Measurements from ENCODE around the gene PCMTD2. TPM values are rescaled to one million over a fixed set of nuclear protein-coding genes. Genes with fewer than 3 reads are reported as not detected.

PCMTD2 gene
- total RNA-seq, 1 experiment from 2014 or later, result 45.7 TPM

DNA sequence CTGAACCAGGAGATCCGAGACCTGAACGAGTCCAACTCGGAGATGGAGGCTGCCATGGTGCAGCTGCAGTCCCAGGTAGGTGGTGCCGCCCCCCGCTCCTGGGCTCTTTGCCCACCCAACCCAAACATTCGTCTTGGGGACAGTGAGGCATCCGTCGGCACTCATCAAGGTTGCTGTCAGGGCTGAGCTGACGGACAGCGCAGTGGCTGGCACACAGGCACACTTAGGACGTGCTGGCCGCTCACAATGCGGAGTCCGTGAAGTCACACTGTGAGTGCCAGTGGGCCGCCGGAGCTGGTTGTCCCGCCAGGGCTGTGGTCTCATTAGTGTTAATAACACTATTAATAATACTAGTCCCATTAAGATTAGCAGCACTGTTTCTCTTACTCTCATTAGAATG lies 18.2 kb upstream of the PCMTD2 start:
- TF ChIP-seq, protein P1, sequence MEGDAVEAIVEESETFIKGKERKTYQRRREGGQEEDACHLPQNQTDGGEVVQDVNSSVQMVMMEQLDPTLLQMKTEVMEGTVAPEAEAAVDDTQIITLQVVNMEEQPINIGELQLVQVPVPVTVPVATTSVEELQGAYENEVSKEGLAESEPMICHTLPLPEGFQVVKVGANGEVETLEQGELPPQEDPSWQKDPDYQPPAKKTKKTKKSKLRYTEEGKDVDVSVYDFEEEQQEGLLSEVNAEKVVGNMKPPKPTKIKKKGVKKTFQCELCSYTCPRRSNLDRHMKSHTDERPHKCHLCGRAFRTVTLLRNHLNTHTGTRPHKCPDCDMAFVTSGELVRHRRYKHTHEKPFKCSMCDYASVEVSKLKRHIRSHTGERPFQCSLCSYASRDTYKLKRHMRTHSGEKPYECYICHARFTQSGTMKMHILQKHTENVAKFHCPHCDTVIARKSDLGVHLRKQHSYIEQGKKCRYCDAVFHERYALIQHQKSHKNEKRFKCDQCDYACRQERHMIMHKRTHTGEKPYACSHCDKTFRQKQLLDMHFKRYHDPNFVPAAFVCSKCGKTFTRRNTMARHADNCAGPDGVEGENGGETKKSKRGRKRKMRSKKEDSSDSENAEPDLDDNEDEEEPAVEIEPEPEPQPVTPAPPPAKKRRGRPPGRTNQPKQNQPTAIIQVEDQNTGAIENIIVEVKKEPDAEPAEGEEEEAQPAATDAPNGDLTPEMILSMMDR (conservative IDR thresholded peaks at IDR 0.05; ENCODE audit: low read depth, low read length), result no peak
- TF ChIP-seq EZH2 (IDR thresholded peaks at IDR 0.05; ENCODE audit: low read length, unreplicated experiment) (no peak), EZH2phosphoT487 (IDR thresholded peaks at IDR 0.05; ENCODE audit: borderline replicate concordance, low read length) (no peak)
- no peaks in the 10 kb centered on the region for H3K9me2 ChIP-seq (replicated peaks; ENCODE audit: low read length)
- H3K4me2 ChIP-seq (ENCODE audit: low read length), result no peak overlapping the region
- no peak for DNase-seq
- H3K79me2 ChIP-seq (ENCODE audit: low read length), result no peaks in the 10 kb centered on the region
- ChIA-PET POLR2A (ENCODE audit: unreplicated experiment) (no interaction called here), CTCF (no interaction called here)
- no peak overlapping the region for H3K4me3 ChIP-seq (ENCODE audit: low read length)
- no peaks in the 10 kb centered on the region for H3F3A ChIP-seq (ENCODE audit: low read length, unreplicated experiment)
- BruUV-seq (replicated peaks), result no TSS peak
- no peak for ATAC-seq
- H3K36me3 ChIP-seq (ENCODE audit: low read depth, low read length), result no peaks in the 10 kb centered on the region
- no peaks in the 10 kb centered on the region for H3K9me3 ChIP-seq (ENCODE audit: low read length)
- intact Hi-C loops (cut with micrococcal nuclease), result no loop called here
- H3K27ac ChIP-seq (ENCODE audit: low read length), result no peak overlapping the region
- H2AFZ ChIP-seq (ENCODE audit: low read length), result no peak overlapping the region
- no peaks in the 10 kb centered on the region for H3K4me1 ChIP-seq (ENCODE audit: insufficient read depth, low read length)
- no peaks in the 10 kb centered on the region for H4K20me1 ChIP-seq (ENCODE audit: low read length)
- H3K27me3 ChIP-seq (ENCODE audit: low read length), result peaks cover 6% of the 10 kb centered on the region; the same call in 1 of the 2 replicates
- no peak overlapping the region for H3K9ac ChIP-seq (ENCODE audit: low read length)

GRCh38 chr20:64238115-64238825 lies 17.3 kb upstream of the PCMTD2 start:
- DNase-seq (no peak), ATAC-seq (no peak; the same call in 1 of the 2 replicates)
- ChIA-PET CTCF (no interaction called here), POLR2A (ENCODE audit: unreplicated experiment) (no interaction called here)
- Histone ChIP-seq H3K4me2 (ENCODE audit: low read length) (no peak overlapping the region), H3K9me3 (ENCODE audit: low read length) (no peaks in the 10 kb centered on the region), H3K4me1 (ENCODE audit: insufficient read depth, low read length) (no peaks in the 10 kb centered on the region), H3K27me3 (ENCODE audit: low read length) (peaks cover 15% of the 10 kb centered on the region; the same call in 1 of the 2 replicates), H3K79me2 (ENCODE audit: low read length) (no peaks in the 10 kb centered on the region), H3K4me3 (ENCODE audit: low read length) (no peak overlapping the region), H2AFZ (ENCODE audit: low read length) (no peak overlapping the region), H3K9ac (ENCODE audit: low read length) (no peak overlapping the region), H4K20me1 (ENCODE audit: low read length) (no peaks in the 10 kb centered on the region), H3K36me3 (ENCODE audit: low read depth, low read length) (no peaks in the 10 kb centered on the region), H3K9me2 (replicated peaks; ENCODE audit: low read length) (no peaks in the 10 kb centered on the region), H3F3A (ENCODE audit: low read length, unreplicated experiment) (no peaks in the 10 kb centered on the region), H3K27ac (ENCODE audit: low read length) (no peak overlapping the region)
- BruUV-seq (replicated peaks), result no TSS peak
- TF ChIP-seq EZH2phosphoT487 (IDR thresholded peaks at IDR 0.05; ENCODE audit: borderline replicate concordance, low read length), result no peak
- no peak for TF ChIP-seq EZH2 (IDR thresholded peaks at IDR 0.05; ENCODE audit: low read length, unreplicated experiment)
- TF ChIP-seq, protein P1 (conservative IDR thresholded peaks at IDR 0.05; ENCODE audit: low read depth, low read length), result no peak
- intact Hi-C loops (cut with micrococcal nuclease), result no loop called here

DNA sequence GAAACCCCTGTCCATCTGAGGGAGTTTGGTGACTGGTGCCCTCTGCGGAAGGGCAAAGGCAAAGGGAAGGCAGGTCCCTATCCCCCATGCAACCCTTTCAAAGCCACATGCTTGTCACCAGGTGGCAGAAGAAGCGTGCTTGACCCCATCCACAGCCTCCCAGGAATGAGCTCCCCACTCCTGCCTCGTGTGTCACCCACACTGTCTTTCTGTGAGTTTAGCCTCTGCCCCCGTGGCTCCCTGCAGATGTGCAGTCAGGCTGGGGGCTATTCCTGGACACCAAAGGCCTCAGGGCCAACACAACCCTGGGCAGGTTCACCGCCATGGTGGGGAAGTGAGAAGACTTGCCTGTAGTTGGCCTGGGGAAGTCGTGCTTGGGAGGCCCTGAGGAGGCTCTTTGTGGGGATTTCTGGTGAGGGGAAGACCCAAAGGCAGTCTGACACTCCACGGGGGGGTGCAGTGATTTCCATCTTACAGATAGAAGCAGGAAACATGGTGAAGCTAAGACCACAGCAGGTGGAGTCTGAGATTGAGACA lies 16.6 kb upstream of the PCMTD2 start:
- TF ChIP-seq, protein P1 (conservative IDR thresholded peaks at IDR 0.05; ENCODE audit: low read depth, low read length), result no peak
- TF ChIP-seq EZH2 (IDR thresholded peaks at IDR 0.05; ENCODE audit: low read length, unreplicated experiment) (no peak), EZH2phosphoT487 (IDR thresholded peaks at IDR 0.05; ENCODE audit: borderline replicate concordance, low read length) (no peak)
- Histone ChIP-seq H3K27ac (ENCODE audit: low read length) (no peak overlapping the region), H3K27me3 (ENCODE audit: low read length) (peaks cover 21% of the 10 kb centered on the region; the same call in 1 of the 2 replicates), H3K9ac (ENCODE audit: low read length) (no peak overlapping the region), H2AFZ (ENCODE audit: low read length) (no peak overlapping the region), H3K9me2 (replicated peaks; ENCODE audit: low read length) (no peaks in the 10 kb centered on the region), H3F3A (ENCODE audit: low read length, unreplicated experiment) (no peaks in the 10 kb centered on the region), H3K9me3 (ENCODE audit: low read length) (no peaks in the 10 kb centered on the region), H3K36me3 (ENCODE audit: low read depth, low read length) (no peaks in the 10 kb centered on the region), H3K79me2 (ENCODE audit: low read length) (no peaks in the 10 kb centered on the region), H3K4me3 (ENCODE audit: low read length) (no peak overlapping the region), H4K20me1 (ENCODE audit: low read length) (no peaks in the 10 kb centered on the region), H3K4me1 (ENCODE audit: insufficient read depth, low read length) (no peaks in the 10 kb centered on the region), H3K4me2 (ENCODE audit: low read length) (no peak overlapping the region)
- BruUV-seq (replicated peaks), result no TSS peak
- DNase-seq, result no peak
- ChIA-PET CTCF (no interaction called here), POLR2A (ENCODE audit: unreplicated experiment) (no interaction called here)
- no peak; the same call in 1 of the 2 replicates for ATAC-seq
- intact Hi-C loops (cut with micrococcal nuclease), result no loop called here
